ENCODE measurements around the gene HIPK4.
"Not testable (repeated sequence)": the region's sequence is repeated elsewhere in the genome, so short reads cannot be mapped to it uniquely, and the experiment has no call there.

HIPK4 gene, protein sequence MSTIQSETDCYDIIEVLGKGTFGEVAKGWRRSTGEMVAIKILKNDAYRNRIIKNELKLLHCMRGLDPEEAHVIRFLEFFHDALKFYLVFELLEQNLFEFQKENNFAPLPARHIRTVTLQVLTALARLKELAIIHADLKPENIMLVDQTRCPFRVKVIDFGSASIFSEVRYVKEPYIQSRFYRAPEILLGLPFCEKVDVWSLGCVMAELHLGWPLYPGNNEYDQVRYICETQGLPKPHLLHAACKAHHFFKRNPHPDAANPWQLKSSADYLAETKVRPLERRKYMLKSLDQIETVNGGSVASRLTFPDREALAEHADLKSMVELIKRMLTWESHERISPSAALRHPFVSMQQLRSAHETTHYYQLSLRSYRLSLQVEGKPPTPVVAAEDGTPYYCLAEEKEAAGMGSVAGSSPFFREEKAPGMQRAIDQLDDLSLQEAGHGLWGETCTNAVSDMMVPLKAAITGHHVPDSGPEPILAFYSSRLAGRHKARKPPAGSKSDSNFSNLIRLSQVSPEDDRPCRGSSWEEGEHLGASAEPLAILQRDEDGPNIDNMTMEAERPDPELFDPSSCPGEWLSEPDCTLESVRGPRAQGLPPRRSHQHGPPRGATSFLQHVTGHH

DNA sequence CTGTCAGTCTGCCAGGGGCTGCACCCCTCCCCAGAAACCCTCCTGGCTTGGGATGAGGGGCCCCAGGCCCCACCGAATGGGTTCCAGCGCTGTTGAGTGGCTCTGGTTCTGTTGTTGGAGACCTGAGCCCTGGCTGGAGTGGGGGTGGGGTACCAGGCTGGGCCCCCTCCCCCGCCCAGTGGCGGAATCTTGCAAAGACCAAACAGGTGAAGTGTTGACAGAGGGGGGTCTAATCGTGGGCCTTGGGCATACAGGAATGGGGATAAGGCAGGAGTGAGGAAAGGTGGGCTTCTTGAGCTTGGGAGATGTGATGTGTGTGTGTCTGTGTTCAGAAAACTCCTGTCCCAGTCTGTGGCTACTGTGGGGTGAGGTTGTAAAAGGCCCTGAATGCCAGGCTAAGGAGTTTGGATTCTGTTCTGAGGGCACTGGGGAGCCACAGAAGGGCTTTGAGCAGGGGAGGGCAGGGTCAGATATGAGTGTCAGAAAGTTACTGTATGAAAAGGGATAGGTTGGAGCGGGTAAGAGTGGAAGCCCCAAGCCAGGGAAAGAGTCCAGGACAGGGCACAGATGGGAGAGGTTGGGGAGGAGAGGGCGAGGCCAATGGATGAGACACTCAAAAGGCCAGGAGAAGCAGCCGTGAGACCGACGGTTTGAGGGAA lies at the start of gene HIPK4:
Gene HIPK4, minus strand, starts transcription at position 98 of the 659 bp plus-strand sequence. CDS start 279 bp downstream, outside the sequence.
- no peaks in the 10 kb centered on the region for H3K36me3 Mint-ChIP-seq (ENCODE audit: low read depth)
- no peaks in the 10 kb centered on the region for H3K9me3 Mint-ChIP-seq
- H3K27me3 Mint-ChIP-seq (ENCODE audit: low read depth, poor library complexity), result peaks cover 13% of the 10 kb centered on the region
- DNase-seq, result no peak
- H3K4me1 Mint-ChIP-seq, result peaks cover 12% of the 10 kb centered on the region
- no peak within 1 kb of the TSS for H3K4me3 Mint-ChIP-seq
- no peak within 1 kb of the TSS for H3K27ac Mint-ChIP-seq
- no peak for TF ChIP-seq CTCF (IDR thresholded peaks at IDR 0.05)

DNA sequence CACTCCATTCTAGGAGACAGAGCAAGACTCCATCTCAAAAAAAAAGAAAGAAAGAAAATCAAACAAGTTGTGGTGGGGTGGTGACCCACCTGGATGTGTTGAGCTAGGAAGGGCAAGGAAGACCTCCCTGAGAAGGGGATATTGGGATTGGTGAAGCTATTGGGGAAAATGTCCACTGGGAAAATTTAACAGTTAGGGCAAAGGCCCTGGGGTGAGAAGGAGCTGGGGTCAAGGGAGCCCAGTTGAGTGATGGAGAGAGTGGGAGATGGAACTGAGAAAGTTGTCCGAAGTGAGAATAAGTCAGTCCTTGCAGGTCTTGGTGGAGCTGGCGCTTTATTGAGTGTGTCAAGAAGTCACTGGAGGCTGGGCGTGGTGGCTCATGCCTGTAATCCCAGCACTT lies 48.3 kb upstream of the HIPK4 start:
- Mint-ChIP-seq H3K27ac (peak overlapping the region; percentile 1), H3K27me3 (ENCODE audit: low read depth, poor library complexity) (peaks cover 4% of the 10 kb centered on the region), H3K4me3 (no peak overlapping the region), H3K9me3 (no peaks in the 10 kb centered on the region), H3K36me3 (ENCODE audit: low read depth) (peaks cover 19% of the 10 kb centered on the region), H3K4me1 (peaks cover 52% of the 10 kb centered on the region)
- no peak for DNase-seq
- TF ChIP-seq CTCF (IDR thresholded peaks at IDR 0.05), result no peak

- Mint-ChIP-seq H3K4me1 (peaks cover 41% of the 10 kb centered on the region), H3K27ac (peak overlapping the region; percentile 97), H3K36me3 (ENCODE audit: low read depth) (no peaks in the 10 kb centered on the region), H3K4me3 (peak overlapping the region; percentile 77), H3K9me3 (no peaks in the 10 kb centered on the region), H3K27me3 (ENCODE audit: low read depth, poor library complexity) (no peaks in the 10 kb centered on the region)
- no peak for TF ChIP-seq CTCF (IDR thresholded peaks at IDR 0.05)
- DNase-seq, result peak; percentile 77
Measured at GRCh38 chr19:40433391-40434216, 43.6 kb upstream of the HIPK4 start.

GRCh38 chr19:40432760-40433159 lies 42.8 kb upstream of the HIPK4 start:
- Mint-ChIP-seq H3K27ac (peak overlapping the region; percentile 97), H3K4me3 (peak overlapping the region; percentile 77), H3K4me1 (peaks cover 41% of the 10 kb centered on the region)
- H3K36me3 Mint-ChIP-seq (ENCODE audit: low read depth); H3K27me3 Mint-ChIP-seq (ENCODE audit: low read depth, poor library complexity); DNase-seq; H3K9me3 Mint-ChIP-seq: not testable (repeated sequence)

DNA sequence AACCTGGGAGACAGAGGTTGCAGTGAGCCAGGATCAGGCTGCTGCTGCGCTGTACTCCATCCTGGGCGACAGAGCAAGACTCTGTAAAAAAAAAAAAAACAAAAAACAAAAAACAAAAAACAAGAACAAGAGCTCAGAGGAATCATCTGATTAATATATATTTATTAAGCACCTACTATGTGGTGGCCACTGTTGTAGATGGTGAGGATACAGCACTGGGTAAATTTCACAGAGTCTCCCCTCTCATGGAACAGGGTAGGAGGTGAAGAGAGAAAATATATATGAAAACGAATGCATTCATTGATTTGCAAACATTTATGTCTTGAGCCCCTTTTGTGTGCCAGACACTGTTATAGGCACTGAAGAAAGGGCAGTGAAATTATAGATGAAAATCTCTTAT lies 41.7 kb upstream of the HIPK4 start:
- Mint-ChIP-seq H3K27me3 (ENCODE audit: low read depth, poor library complexity) (peaks cover 5% of the 10 kb centered on the region), H3K9me3 (no peaks in the 10 kb centered on the region), H3K27ac (no peak overlapping the region), H3K4me3 (peak overlapping the region; percentile 23), H3K4me1 (peaks cover 41% of the 10 kb centered on the region), H3K36me3 (ENCODE audit: low read depth) (no peaks in the 10 kb centered on the region)
- no peak for TF ChIP-seq CTCF (IDR thresholded peaks at IDR 0.05)
- DNase-seq, result no peak

DNA sequence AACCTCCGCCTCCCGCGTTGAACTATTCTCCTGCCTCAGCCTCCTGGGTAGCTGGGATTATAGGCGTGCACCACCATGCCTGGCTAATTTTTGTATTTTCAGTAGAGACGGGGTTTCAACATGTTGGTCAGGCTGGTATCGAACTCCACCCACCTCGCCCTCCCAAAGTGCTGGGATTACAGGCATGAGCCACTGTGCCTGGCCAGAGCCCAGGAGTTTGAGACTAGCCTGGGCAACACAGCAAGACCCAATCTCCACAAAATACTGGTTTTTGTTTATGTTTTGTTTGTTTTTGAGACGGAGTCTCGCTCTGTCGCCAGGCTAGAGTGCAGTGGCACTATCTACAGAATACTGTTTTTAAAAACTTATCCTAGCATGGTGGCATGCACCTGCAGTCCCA lies 40.3 kb upstream of the HIPK4 start:
- H3K4me1 Mint-ChIP-seq, result peaks cover 38% of the 10 kb centered on the region
- H3K36me3 Mint-ChIP-seq (ENCODE audit: low read depth); DNase-seq; H3K9me3 Mint-ChIP-seq; H3K27me3 Mint-ChIP-seq (ENCODE audit: low read depth, poor library complexity); H3K27ac Mint-ChIP-seq; H3K4me3 Mint-ChIP-seq: not testable (repeated sequence)

DNA sequence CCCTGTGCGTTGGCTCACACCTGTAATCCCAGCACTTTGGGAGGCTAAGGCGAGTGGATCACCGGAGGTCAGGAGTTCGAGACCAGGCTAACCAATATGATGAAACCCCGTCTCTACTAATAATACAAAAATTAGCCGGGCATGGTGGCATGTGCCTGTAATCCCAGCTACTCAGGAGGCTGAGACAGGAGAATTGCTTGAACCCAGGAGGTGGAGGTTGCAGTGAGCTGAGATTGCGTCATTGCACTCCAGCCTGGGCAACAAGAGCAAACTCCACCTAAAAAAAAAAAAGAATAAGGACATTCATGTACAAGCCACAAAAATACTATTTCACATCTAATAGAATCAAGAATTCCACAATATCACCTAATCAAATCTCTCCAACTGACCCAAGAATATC lies 38.2 kb upstream of the HIPK4 start:
- H3K4me3 Mint-ChIP-seq; H3K27me3 Mint-ChIP-seq (ENCODE audit: low read depth, poor library complexity); DNase-seq; H3K27ac Mint-ChIP-seq; H3K36me3 Mint-ChIP-seq (ENCODE audit: low read depth); H3K9me3 Mint-ChIP-seq: not testable (repeated sequence)
- peaks cover 39% of the 10 kb centered on the region for H3K4me1 Mint-ChIP-seq

All from nephron progenitor cell (in vitro differentiated cells).